Activated naive CD4-positive, alpha-beta T cell treated with anti-CD3 and anti-CD28 coated beads for 36 hours (primary cell): ENCODE measurements around the gene PEPD. TPM values are rescaled to one million over a fixed set of nuclear protein-coding genes. Genes with fewer than 3 reads are reported as not detected.

Experiments used
- CTCF ChIA-PET: fragments of 350-600 bp; sonication (Branson Sonifier 250); formaldehyde crosslinking; loops from one replicate; lab custom pipeline; 2021; ENCODE audit warnings: antibody characterized with exemption; lab: Charles Lee
- DNase-seq: peaks from one replicate; pipeline ENCODE4 v3.0.0-alpha.2; 2020
- H3K27ac Mint-ChIP-seq: one replicate; pipeline ENCODE4 v1.8.0; 2021; ENCODE audit warnings: mild to moderate bottlenecking, mixed read lengths
- H3K27me3 Mint-ChIP-seq: one replicate; pipeline ENCODE4 v1.8.0; 2021; ENCODE audit warnings: low read depth, mixed read lengths
- H3K36me3 Mint-ChIP-seq: one replicate; pipeline ENCODE4 v1.8.0; 2021; ENCODE audit warnings: low read depth, mixed read lengths
- H3K4me1 Mint-ChIP-seq: one replicate; pipeline ENCODE4 v1.8.0; 2021; ENCODE audit warnings: low read depth, mixed read lengths
- H3K4me3 Mint-ChIP-seq: one replicate; pipeline ENCODE4 v1.8.0; 2021; ENCODE audit warnings: mild to moderate bottlenecking, moderate library complexity, mixed read lengths
- H3K9me3 Mint-ChIP-seq: one replicate; pipeline ENCODE4 v1.8.0; 2021; ENCODE audit warnings: mixed read lengths
- intact Hi-C: fragments of 100-400 bp; cut with micrococcal nuclease; formaldehyde crosslinking; loops from one replicate; pipeline ENCODE4 v1.15.1; 2023
- total RNA-seq, 2 experiments: library from RNA; stranded (reverse); gene quantifications; one replicate each; pipeline ENCODE4 v1.2.3, GENCODE V29; 2021

Gene PEPD
- total RNA-seq, 2 experiments from 2014 or later: 31.9 to 35.8 TPM

- Mint-ChIP-seq H3K4me3 (no peak overlapping the region), H3K4me1 (no peaks in the 10 kb centered on the region), H3K27me3 (no peaks in the 10 kb centered on the region), H3K27ac (no peak overlapping the region), H3K36me3 (peaks cover 3% of the 10 kb centered on the region), H3K9me3 (no peaks in the 10 kb centered on the region)
- CTCF ChIA-PET: no interaction called here
- no peak for DNase-seq
- intact Hi-C loops: no loop called here
Measured at GRCh38 chr19:33464010-33464732, 57.4 kb downstream of the PEPD start.

GRCh38 chr19:33463199-33463598, 58.4 kb downstream of the PEPD start:
- Mint-ChIP-seq H3K36me3 (peaks cover 3% of the 10 kb centered on the region), H3K27me3 (no peaks in the 10 kb centered on the region), H3K4me1 (no peaks in the 10 kb centered on the region), H3K27ac (no peak overlapping the region), H3K4me3 (no peak overlapping the region), H3K9me3 (no peaks in the 10 kb centered on the region)
- intact Hi-C loops: no loop called here
- DNase-seq: no peak
- CTCF ChIA-PET: no interaction called here

DNA sequence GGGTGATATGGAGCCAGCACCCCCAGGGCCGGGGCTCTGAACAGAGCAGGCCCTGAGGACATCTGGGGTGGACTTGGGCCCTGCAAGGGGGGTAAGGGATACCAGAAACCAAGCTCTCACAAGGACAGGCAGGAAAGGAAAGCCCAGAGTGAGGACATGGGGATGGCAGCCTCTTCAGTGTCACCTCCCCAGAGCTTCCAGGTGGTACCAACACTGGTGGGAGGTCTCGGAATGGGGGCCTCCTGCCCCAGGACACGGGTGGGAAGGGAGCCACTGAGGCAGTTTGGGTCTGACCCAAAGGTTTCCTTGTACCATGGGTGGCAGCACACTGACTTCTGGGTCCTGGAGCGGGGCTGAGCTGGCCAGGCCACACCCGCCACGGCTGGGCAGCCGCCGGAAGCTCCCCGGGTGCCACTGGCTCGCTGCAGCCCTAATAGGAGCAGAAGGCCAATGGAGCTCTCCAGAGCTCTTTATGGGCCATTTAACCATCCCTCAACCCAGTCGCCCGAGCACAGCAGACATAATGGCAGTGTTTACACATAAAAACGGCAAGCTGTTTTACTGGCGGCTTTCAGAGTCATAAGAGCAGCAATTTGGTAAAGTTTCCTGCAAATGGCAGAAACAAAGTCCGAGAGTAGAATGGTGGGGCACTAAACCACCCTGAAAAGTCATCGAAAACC, 59.3 kb downstream of the PEPD start:
- H3K9me3 Mint-ChIP-seq: no peaks in the 10 kb centered on the region
- CTCF ChIA-PET: no interaction called here
- no peaks in the 10 kb centered on the region for H3K4me1 Mint-ChIP-seq
- no peaks in the 10 kb centered on the region for H3K27me3 Mint-ChIP-seq
- no peak for DNase-seq
- H3K4me3 Mint-ChIP-seq: no peak overlapping the region
- H3K36me3 Mint-ChIP-seq: peaks cover 3% of the 10 kb centered on the region
- intact Hi-C loops: no loop called here
- no peak overlapping the region for H3K27ac Mint-ChIP-seq

GRCh38 chr19:33461256-33462111, 60.1 kb downstream of the PEPD start:
- intact Hi-C loops: no loop called here
- no peak overlapping the region for H3K4me3 Mint-ChIP-seq
- H3K4me1 Mint-ChIP-seq: no peaks in the 10 kb centered on the region
- DNase-seq: no peak
- CTCF ChIA-PET: no interaction called here
- no peaks in the 10 kb centered on the region for H3K27me3 Mint-ChIP-seq
- no peaks in the 10 kb centered on the region for H3K9me3 Mint-ChIP-seq
- H3K36me3 Mint-ChIP-seq: peaks cover 3% of the 10 kb centered on the region
- H3K27ac Mint-ChIP-seq: no peak overlapping the region

DNA sequence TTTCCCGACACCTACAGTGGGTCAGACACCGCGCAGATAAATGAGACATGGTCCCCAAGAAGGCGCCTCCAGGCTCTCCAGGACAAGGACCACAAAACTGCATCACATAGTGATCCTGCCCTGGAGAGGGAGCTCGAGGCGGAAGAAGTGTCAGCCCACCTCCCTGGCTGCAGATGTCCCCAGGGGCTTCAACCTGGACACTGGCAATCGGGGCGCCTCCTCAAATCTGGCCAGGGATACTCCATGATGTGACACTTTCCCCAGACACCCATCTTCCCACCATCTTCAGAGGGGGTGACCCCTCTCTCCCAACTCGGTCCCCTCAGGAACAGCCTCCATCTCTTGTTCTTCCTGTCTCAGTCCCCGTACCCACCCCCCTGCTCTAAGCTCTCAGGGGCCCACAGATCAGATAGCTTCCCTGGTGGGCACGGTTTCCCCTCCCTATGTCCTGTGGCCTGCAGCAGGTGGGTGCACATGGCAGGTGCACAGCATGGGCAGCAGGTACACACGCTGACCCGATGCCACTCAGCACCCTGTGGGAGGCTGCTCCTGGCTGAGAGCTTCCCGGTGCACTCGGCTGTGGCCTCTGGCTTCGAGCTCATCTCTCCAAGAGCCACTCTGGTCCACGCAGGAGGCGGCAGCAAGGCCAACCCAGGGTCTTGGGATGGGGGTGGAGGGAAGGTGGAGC, 61.2 kb downstream of the PEPD start:
- no peak for DNase-seq
- Mint-ChIP-seq H3K27ac (no peak overlapping the region), H3K27me3 (no peaks in the 10 kb centered on the region), H3K9me3 (no peaks in the 10 kb centered on the region), H3K4me1 (no peaks in the 10 kb centered on the region), H3K36me3 (peaks cover 3% of the 10 kb centered on the region), H3K4me3 (no peak overlapping the region)
- CTCF ChIA-PET: no interaction called here
- intact Hi-C loops: no loop called here

DNA sequence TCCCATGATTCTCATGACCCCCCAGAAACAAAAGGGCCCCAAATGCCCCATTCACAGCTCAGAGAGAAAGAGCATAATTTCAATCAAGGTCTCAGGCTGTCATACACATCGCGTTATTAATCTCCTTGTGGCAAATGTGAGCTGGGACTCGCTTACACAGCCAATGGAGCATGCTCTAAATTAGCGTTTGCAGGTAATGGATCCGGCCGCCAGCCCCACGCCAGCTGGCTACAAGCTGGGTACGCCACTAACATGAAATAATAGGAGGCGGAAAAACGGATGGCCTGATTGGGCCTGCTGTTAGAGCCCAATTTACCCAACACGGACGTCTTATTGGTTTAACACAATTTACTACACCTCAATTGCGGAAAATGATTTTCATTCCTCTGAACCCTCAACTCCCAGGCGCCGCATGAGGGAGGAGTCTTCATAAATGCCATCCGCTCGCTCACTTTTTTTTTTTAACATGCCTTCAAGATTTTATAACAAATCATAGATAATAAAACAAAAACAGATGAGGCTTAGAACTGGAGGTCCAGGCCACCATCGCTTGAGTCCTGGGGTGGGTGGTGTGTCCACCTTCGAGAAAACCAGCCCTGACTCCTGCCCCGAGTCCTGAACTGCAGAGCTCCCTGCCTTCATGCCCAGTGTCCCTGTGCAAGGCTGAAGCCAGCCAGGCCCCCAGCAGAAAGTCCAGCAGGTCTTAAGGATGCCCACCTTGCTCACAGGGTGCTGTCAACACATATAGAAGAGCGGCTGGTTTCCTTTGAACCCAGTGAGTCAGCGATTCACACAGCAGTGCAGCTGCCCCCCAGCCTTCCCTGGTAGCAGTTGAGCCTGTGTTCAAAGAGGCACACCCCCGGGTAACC, 62.1 kb downstream of the PEPD start:
- no peaks in the 10 kb centered on the region for H3K4me1 Mint-ChIP-seq
- intact Hi-C loops: no loop called here
- CTCF ChIA-PET: no interaction called here

GRCh38 chr19:33458807-33459206, 62.8 kb downstream of the PEPD start:
- Mint-ChIP-seq H3K27ac (no peak overlapping the region), H3K27me3 (no peaks in the 10 kb centered on the region), H3K4me1 (no peaks in the 10 kb centered on the region), H3K36me3 (peaks cover 3% of the 10 kb centered on the region), H3K4me3 (no peak overlapping the region), H3K9me3 (no peaks in the 10 kb centered on the region)
- intact Hi-C loops: no loop called here
- DNase-seq: no peak
- CTCF ChIA-PET: no interaction called here

More for the DNA sequence above, 62.1 kb downstream of the PEPD start:
- no peaks in the 10 kb centered on the region for H3K9me3 Mint-ChIP-seq
- no peak for DNase-seq
- no peak overlapping the region for H3K27ac Mint-ChIP-seq
- peaks cover 3% of the 10 kb centered on the region for H3K36me3 Mint-ChIP-seq
- H3K27me3 Mint-ChIP-seq: no peaks in the 10 kb centered on the region
- no peak overlapping the region for H3K4me3 Mint-ChIP-seq

DNA sequence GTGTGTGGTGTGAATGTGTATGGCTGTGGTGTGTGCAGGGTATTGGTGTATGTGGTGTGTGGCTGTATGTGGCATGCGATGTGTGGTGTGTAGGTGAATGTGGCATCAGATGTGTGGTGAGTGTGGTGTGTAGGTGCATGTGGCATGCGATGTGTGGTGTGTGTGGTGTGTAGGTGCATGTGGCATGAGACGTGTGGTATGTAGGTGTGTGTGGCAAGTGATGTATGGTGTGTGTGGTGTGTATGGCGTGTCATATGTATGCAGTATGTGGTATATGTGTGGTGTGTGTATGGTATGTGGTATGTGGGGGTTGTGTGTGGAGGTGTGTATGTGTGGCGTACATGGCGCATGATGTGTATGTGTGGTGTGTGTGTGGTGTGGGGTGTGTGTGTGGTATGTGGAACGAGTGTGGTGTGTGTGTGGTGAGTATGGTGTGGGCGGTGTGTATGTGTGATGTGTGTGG, 63.4 kb downstream of the PEPD start:
- Mint-ChIP-seq H3K9me3 (no peaks in the 10 kb centered on the region), H3K27ac (no peak overlapping the region), H3K36me3 (peaks cover 3% of the 10 kb centered on the region), H3K4me1 (no peaks in the 10 kb centered on the region), H3K4me3 (no peak overlapping the region), H3K27me3 (no peaks in the 10 kb centered on the region)
- intact Hi-C loops: no loop called here
- CTCF ChIA-PET: no interaction called here
- no peak for DNase-seq

- Mint-ChIP-seq H3K4me1 (no peaks in the 10 kb centered on the region), H3K27me3 (no peaks in the 10 kb centered on the region), H3K36me3 (peaks cover 3% of the 10 kb centered on the region), H3K4me3 (no peak overlapping the region), H3K27ac (no peak overlapping the region), H3K9me3 (no peaks in the 10 kb centered on the region)
- no peak for DNase-seq
- intact Hi-C loops: no loop called here
- CTCF ChIA-PET: no interaction called here
Measured at GRCh38 chr19:33456845-33457220, 64.8 kb downstream of the PEPD start.

GRCh38 chr19:33456076-33456844, 65.3 kb downstream of the PEPD start:
- intact Hi-C loops: no loop called here
- CTCF ChIA-PET: no interaction called here
- no peaks in the 10 kb centered on the region for H3K27me3 Mint-ChIP-seq
- H3K4me3 Mint-ChIP-seq: no peak overlapping the region
- DNase-seq: no peak
- H3K27ac Mint-ChIP-seq: no peak overlapping the region
- peaks cover 3% of the 10 kb centered on the region for H3K36me3 Mint-ChIP-seq
- H3K4me1 Mint-ChIP-seq: no peaks in the 10 kb centered on the region
- no peaks in the 10 kb centered on the region for H3K9me3 Mint-ChIP-seq

DNA sequence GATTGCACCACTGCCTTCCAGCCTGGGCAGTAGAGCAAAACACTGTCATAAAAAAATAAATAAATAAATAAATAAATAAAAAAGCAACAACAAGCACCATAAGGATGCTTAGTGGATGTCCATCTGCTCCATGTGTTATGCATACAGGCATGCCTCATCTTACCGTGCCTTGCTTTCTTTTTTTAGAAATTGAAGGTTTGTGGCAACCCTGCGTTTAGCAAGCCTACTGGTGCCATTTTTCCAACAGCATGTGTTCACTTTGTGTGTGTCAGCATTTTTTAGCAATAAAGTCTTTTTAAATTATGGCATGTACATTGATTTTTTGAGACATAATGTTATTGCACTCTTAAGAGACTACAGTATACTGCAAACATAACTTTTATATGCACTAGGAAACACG, 68.3 kb downstream of the PEPD start:
- intact Hi-C loops: no loop called here
- H3K9me3 Mint-ChIP-seq: no peaks in the 10 kb centered on the region
- no peak for DNase-seq
- H3K27ac Mint-ChIP-seq: no peak overlapping the region
- H3K4me3 Mint-ChIP-seq: no peak overlapping the region
- H3K27me3 Mint-ChIP-seq: no peaks in the 10 kb centered on the region
- no peaks in the 10 kb centered on the region for H3K4me1 Mint-ChIP-seq
- H3K36me3 Mint-ChIP-seq: peaks cover 2% of the 10 kb centered on the region
- CTCF ChIA-PET: interaction anchor here (0.6 kb wide), 1 partner anchor 143 kb away, joined by 4 read pairs; no protein-coding TSS in a partner anchor
